Mucosa of stomach (tissue), 1 donor: Measurements from ENCODE around the gene LCAT.
A peak's percentile ranks its signal among the peaks of the same experiment; 100 is the strongest.
"Not testable (repeated sequence)": the region's sequence is repeated elsewhere in the genome, so short reads cannot be mapped to it uniquely, and the experiment has no call there.

Experiments
- H3K27me3 ChIP-seq: one replicate; pipeline ENCODE4 v1.7.0; 2013; ENCODE audit warnings: mild to moderate bottlenecking, low read length; ENCODE audit not compliant: control insufficient read depth, insufficient read depth
- H3K36me3 ChIP-seq: one replicate; pipeline ENCODE4 v1.7.0; 2013; ENCODE audit warnings: low read length; ENCODE audit not compliant: control insufficient read depth, insufficient read depth
- H3K4me1 ChIP-seq: one replicate; pipeline ENCODE4 v1.7.0; 2013; ENCODE audit warnings: mild to moderate bottlenecking, low read length; ENCODE audit not compliant: control insufficient read depth, insufficient read depth
- H3K4me3 ChIP-seq: one replicate; pipeline ENCODE4 v1.7.0; 2013; ENCODE audit warnings: low read length
- H3K9ac ChIP-seq: one replicate; pipeline ENCODE4 v1.7.0; 2013; ENCODE audit warnings: mild to moderate bottlenecking, low read length, moderate library complexity
- H3K9me3 ChIP-seq: one replicate; pipeline ENCODE4 v1.7.0; 2013; ENCODE audit warnings: mild to moderate bottlenecking, low read length, moderate library complexity; ENCODE audit not compliant: control insufficient read depth
- donor health status: Pancreatic carcinoma.

The LCAT gene

GRCh38 chr16:67941469-67942199 is 2.3 kb downstream of the LCAT start:
- no peak overlapping the region for H3K4me3 ChIP-seq
- H3K27me3 ChIP-seq, result no peaks in the 10 kb centered on the region
- H3K9ac ChIP-seq, result no peak overlapping the region
- no peaks in the 10 kb centered on the region for H3K9me3 ChIP-seq
- H3K36me3 ChIP-seq, result no peaks in the 10 kb centered on the region
- peaks cover 27% of the 10 kb centered on the region for H3K4me1 ChIP-seq

GRCh38 chr16:67940446-67941089 is 3.4 kb downstream of the LCAT start:
- no peaks in the 10 kb centered on the region for H3K27me3 ChIP-seq
- H3K4me3 ChIP-seq, result no peak overlapping the region
- peaks cover 27% of the 10 kb centered on the region for H3K4me1 ChIP-seq
- H3K9me3 ChIP-seq, result no peaks in the 10 kb centered on the region
- H3K36me3 ChIP-seq, result no peaks in the 10 kb centered on the region
- H3K9ac ChIP-seq, result no peak overlapping the region

GRCh38 chr16:67939507-67940445 is 4.1 kb downstream of the LCAT start:
- no peak overlapping the region for H3K9ac ChIP-seq
- H3K9me3 ChIP-seq, result no peaks in the 10 kb centered on the region
- peaks cover 35% of the 10 kb centered on the region for H3K4me1 ChIP-seq
- no peak overlapping the region for H3K4me3 ChIP-seq
- no peaks in the 10 kb centered on the region for H3K36me3 ChIP-seq
- no peaks in the 10 kb centered on the region for H3K27me3 ChIP-seq

- H3K9ac ChIP-seq, H3K36me3 ChIP-seq: not testable (repeated sequence)
- H3K4me1 ChIP-seq, result peaks cover 31% of the 10 kb centered on the region
Observed at GRCh38 chr16:67937713-67938112, 6.2 kb downstream of the LCAT start.

GRCh38 chr16:67936880-67937605 is 6.9 kb downstream of the LCAT start:
- Histone ChIP-seq H3K4me1 (peaks cover 31% of the 10 kb centered on the region), H3K36me3 (no peaks in the 10 kb centered on the region), H3K27me3 (no peaks in the 10 kb centered on the region), H3K4me3 (peak overlapping the region; percentile 91), H3K9me3 (no peaks in the 10 kb centered on the region), H3K9ac (peak overlapping the region; percentile 93)

More at GRCh38 chr16:67937713-67938112, 6.2 kb downstream of the LCAT start:
- not testable (repeated sequence) for H3K27me3 ChIP-seq, H3K9me3 ChIP-seq, H3K4me3 ChIP-seq

- Histone ChIP-seq H3K27me3 (no peaks in the 10 kb centered on the region), H3K4me1 (peaks cover 31% of the 10 kb centered on the region), H3K4me3 (peak within 1 kb of the TSS; percentile 91), H3K9ac (peak within 1 kb of the TSS; percentile 93), H3K9me3 (no peaks in the 10 kb centered on the region), H3K36me3 (no peaks in the 10 kb centered on the region)
Observed at GRCh38 chr16:67936124-67936879, 7.6 kb downstream of the LCAT start, which contains the start of gene PSMB10. PSMB10 (minus strand) TSS chr16:67936850; CDS start chr16:67936749, 101 bp downstream.

GRCh38 chr16:67935402-67936123 is 8.4 kb downstream of the LCAT start:
- H3K4me3 ChIP-seq, result peak overlapping the region; percentile 91
- no peaks in the 10 kb centered on the region for H3K27me3 ChIP-seq
- H3K9me3 ChIP-seq, result no peaks in the 10 kb centered on the region
- H3K36me3 ChIP-seq, result no peaks in the 10 kb centered on the region
- H3K9ac ChIP-seq, result peak overlapping the region; percentile 93
- peaks cover 30% of the 10 kb centered on the region for H3K4me1 ChIP-seq

GRCh38 chr16:67935101-67935401 is 8.9 kb downstream of the LCAT start:
- H3K27me3 ChIP-seq, result no peaks in the 10 kb centered on the region
- H3K9ac ChIP-seq, result peak overlapping the region; percentile 3
- peaks cover 25% of the 10 kb centered on the region for H3K4me1 ChIP-seq
- H3K9me3 ChIP-seq, result no peaks in the 10 kb centered on the region
- peak overlapping the region; percentile 26 for H3K4me3 ChIP-seq
- no peaks in the 10 kb centered on the region for H3K36me3 ChIP-seq

- H3K27me3 ChIP-seq, result no peaks in the 10 kb centered on the region
- H3K9ac ChIP-seq, result peak overlapping the region; percentile 3
- peaks cover 20% of the 10 kb centered on the region for H3K4me1 ChIP-seq
- no peaks in the 10 kb centered on the region for H3K36me3 ChIP-seq
- H3K9me3 ChIP-seq, result no peaks in the 10 kb centered on the region
- no peak overlapping the region for H3K4me3 ChIP-seq
Observed at GRCh38 chr16:67934306-67935100, 9.4 kb downstream of the LCAT start.

- no peak overlapping the region for H3K4me3 ChIP-seq
- H3K4me1 ChIP-seq, result peaks cover 20% of the 10 kb centered on the region
- H3K27me3 ChIP-seq, result no peaks in the 10 kb centered on the region
- H3K9me3 ChIP-seq, result no peaks in the 10 kb centered on the region
- no peak overlapping the region for H3K9ac ChIP-seq
- H3K36me3 ChIP-seq, result no peaks in the 10 kb centered on the region
Observed at GRCh38 chr16:67933805-67934204, 10.1 kb downstream of the LCAT start.
